ENCODE measurements around the gene SDCBP2. TPM values are rescaled to one million over a fixed set of nuclear protein-coding genes. Genes with fewer than 3 reads are reported as not detected.

The SDCBP2 gene
- polyA plus RNA-seq, 2 of the 4 experiments (the other 2 are of a cell fraction): 0.35 to 0.58 TPM

DNA sequence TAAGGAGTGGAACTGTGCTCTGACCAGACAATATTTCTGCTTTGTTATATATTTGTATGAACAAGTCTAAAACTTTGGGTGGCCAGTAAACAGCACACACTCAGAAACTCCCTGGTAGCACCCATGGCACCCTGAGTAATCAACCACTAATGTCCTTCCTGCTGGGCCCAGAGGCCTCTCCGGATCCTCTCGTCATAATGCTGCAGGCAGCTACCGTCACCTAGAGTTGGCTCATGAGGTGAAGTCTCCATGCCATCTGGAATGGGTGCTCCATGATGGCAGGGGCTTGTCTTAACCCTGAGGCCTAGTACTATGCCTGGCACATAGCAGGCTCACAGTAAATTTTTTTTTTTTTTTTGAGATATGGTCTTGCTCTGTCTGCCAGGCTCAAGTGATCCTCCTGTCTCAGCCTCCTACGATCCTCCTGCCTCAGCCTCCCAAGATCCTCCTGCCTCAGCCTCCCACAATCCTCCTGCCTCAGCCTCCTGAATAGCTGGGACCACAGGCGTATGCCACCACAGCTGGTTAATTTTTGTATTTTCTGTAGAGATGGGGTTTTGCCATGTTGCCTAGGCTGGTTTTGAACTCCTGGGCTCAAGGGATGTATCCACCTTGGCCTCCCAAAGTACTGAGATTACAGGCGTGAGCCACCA, 3.0 kb upstream of the SDCBP2 start:
- no peak for TF ChIP-seq NPAS2 (CRISPR knock-in tag; IDR thresholded peaks at IDR 0.05; ENCODE audit: borderline replicate concordance)
- TF ChIP-seq EP300 (IDR thresholded peaks at IDR 0.05): 0 out of 5 replicates have a peak, but pooled peaks of 1 of the 2 experiments have one; percentile 11
- POLR2A ChIA-PET: no interaction called here
- FAIRE-seq: no peak
- WGBS (ENCODE audit: missing lambda C conversion rate): 93% methylated on average over 6 of the region's 6 CpGs
- Histone ChIP-seq H3K27ac (no peak overlapping the region), H3K4me2 (no peak overlapping the region), H3K4me3 (no peak overlapping the region), H3K9me3 (no peaks in the 10 kb centered on the region), H3K4me1 (peaks cover 29% of the 10 kb centered on the region)
- DNase-seq (ENCODE audit: low read depth in 1 of 2, low spot score in 1 of 2): no peak
- no peak for ATAC-seq
- CTCF ChIA-PET: interaction anchor here (0.7 to 1.7 kb wide), 3 partner anchors 17 to 172 kb away, joined by 3 to 6 read pairs (median 4); no protein-coding TSS in a partner anchor

DNA sequence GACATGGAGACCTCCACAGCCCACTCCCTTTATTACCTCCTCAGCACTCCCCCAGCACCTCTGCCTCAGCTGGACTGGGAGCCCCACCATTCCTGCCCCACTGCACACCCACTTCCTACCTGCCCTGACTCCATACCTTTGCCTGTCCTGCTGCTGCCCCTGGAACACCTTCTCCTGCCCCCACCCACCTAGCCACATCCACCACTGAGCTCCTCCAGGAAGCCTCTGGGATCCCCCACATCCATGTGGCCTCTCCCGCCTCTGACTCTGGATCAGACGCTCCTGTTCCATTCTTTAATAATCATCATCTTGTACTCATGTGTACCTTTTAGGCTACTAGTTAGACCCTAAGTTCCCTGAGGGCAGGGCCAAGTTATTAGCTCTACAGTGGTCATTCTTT, 2.2 kb upstream of the SDCBP2 start:
- ATAC-seq (no peak), DNase-seq (ENCODE audit: low read depth in 1 of 2, low spot score in 1 of 2) (no peak), FAIRE-seq (no peak)
- WGBS (ENCODE audit: missing lambda C conversion rate): 98% methylated on average over 2 of the region's 2 CpGs
- Histone ChIP-seq H3K9me3 (no peaks in the 10 kb centered on the region), H3K4me1 (peaks cover 37% of the 10 kb centered on the region), H3K27ac (no peak overlapping the region), H3K4me3 (no peak overlapping the region), H3K4me2 (no peak overlapping the region)
- CTCF ChIA-PET: interaction anchor here (1.7 to 2.1 kb wide), 2 partner anchors 18 to 172 kb away, joined by 6 to 10 read pairs; no protein-coding TSS in a partner anchor
- POLR2A ChIA-PET: no interaction called here
- no peak for TF ChIP-seq HOXA7 (CRISPR knock-in tag; IDR thresholded peaks at IDR 0.05)
- TF ChIP-seq RARB (CRISPR knock-in tag; IDR thresholded peaks at IDR 0.05): no peak
- TF ChIP-seq CBX8 (IDR thresholded peaks at IDR 0.05): no peak
- TF ChIP-seq SMC3 (IDR thresholded peaks at IDR 0.05): no peak
- TF ChIP-seq ZFP36 (IDR thresholded peaks at IDR 0.05; ENCODE audit: borderline replicate concordance, partially characterized antibody): no peak
- TF ChIP-seq, protein P1, sequence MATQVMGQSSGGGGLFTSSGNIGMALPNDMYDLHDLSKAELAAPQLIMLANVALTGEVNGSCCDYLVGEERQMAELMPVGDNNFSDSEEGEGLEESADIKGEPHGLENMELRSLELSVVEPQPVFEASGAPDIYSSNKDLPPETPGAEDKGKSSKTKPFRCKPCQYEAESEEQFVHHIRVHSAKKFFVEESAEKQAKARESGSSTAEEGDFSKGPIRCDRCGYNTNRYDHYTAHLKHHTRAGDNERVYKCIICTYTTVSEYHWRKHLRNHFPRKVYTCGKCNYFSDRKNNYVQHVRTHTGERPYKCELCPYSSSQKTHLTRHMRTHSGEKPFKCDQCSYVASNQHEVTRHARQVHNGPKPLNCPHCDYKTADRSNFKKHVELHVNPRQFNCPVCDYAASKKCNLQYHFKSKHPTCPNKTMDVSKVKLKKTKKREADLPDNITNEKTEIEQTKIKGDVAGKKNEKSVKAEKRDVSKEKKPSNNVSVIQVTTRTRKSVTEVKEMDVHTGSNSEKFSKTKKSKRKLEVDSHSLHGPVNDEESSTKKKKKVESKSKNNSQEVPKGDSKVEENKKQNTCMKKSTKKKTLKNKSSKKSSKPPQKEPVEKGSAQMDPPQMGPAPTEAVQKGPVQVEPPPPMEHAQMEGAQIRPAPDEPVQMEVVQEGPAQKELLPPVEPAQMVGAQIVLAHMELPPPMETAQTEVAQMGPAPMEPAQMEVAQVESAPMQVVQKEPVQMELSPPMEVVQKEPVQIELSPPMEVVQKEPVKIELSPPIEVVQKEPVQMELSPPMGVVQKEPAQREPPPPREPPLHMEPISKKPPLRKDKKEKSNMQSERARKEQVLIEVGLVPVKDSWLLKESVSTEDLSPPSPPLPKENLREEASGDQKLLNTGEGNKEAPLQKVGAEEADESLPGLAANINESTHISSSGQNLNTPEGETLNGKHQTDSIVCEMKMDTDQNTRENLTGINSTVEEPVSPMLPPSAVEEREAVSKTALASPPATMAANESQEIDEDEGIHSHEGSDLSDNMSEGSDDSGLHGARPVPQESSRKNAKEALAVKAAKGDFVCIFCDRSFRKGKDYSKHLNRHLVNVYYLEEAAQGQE (IDR thresholded peaks at IDR 0.05): no peak
- TF ChIP-seq POLR2AphosphoS2 (conservative IDR thresholded peaks at IDR 0.05; ENCODE audit: low read length): no peak
- no peak for TF ChIP-seq CHD4 (IDR thresholded peaks at IDR 0.05; ENCODE audit: borderline replicate concordance)
- TF ChIP-seq FOSL2 (IDR thresholded peaks at IDR 0.05): no peak
- TF ChIP-seq FOSL2 (CRISPR knock-in tag; IDR thresholded peaks at IDR 0.05): no peak
- TF ChIP-seq EHMT2 (IDR thresholded peaks at IDR 0.05; ENCODE audit: low read depth): no peak
- TF ChIP-seq RCOR1 (IDR thresholded peaks at IDR 0.05; ENCODE audit: low read depth, low read length): no peak
- TF ChIP-seq MAX (IDR thresholded peaks at IDR 0.05): no peak
- TF ChIP-seq BCL3 (IDR thresholded peaks at IDR 0.05): no peak
- TF ChIP-seq NPAS2 (CRISPR knock-in tag; IDR thresholded peaks at IDR 0.05; ENCODE audit: borderline replicate concordance): no peak
- TF ChIP-seq ZC3H11A (IDR thresholded peaks at IDR 0.05): no peak
- TF ChIP-seq SREBF2 (IDR thresholded peaks at IDR 0.05): no peak
- no peak for TF ChIP-seq EHF (CRISPR knock-in tag; IDR thresholded peaks at IDR 0.05)
- TF ChIP-seq, protein P2, sequence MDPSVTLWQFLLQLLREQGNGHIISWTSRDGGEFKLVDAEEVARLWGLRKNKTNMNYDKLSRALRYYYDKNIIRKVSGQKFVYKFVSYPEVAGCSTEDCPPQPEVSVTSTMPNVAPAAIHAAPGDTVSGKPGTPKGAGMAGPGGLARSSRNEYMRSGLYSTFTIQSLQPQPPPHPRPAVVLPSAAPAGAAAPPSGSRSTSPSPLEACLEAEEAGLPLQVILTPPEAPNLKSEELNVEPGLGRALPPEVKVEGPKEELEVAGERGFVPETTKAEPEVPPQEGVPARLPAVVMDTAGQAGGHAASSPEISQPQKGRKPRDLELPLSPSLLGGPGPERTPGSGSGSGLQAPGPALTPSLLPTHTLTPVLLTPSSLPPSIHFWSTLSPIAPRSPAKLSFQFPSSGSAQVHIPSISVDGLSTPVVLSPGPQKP (IDR thresholded peaks at IDR 0.05; ENCODE audit: low read depth, low read length): no peak
- TF ChIP-seq CEBPB (IDR thresholded peaks at IDR 0.05): no peak
- no peak for TF ChIP-seq NFE2L2 (conservative IDR thresholded peaks at IDR 0.05; ENCODE audit: low read length)
